Inflammatory macrophage treated with lipopolysaccharide for 1 hour (primary cell): ENCODE measurements around the gene CHN2.
A peak's percentile ranks its signal among the peaks of the same experiment; 100 is the strongest.

Experiments
- DNase-seq, 2 donors: peaks; one replicate each; pipeline ENCODE4 v3.0.0-alpha.2; 2020 to 2022

Gene CHN2

GRCh38 chr7:29229066-29229465 lies 34.5 kb downstream of the CHN2 start:
- no peak for DNase-seq

GRCh38 chr7:29229946-29230345 lies 35.4 kb downstream of the CHN2 start:
- DNase-seq, result no peak

DNA sequence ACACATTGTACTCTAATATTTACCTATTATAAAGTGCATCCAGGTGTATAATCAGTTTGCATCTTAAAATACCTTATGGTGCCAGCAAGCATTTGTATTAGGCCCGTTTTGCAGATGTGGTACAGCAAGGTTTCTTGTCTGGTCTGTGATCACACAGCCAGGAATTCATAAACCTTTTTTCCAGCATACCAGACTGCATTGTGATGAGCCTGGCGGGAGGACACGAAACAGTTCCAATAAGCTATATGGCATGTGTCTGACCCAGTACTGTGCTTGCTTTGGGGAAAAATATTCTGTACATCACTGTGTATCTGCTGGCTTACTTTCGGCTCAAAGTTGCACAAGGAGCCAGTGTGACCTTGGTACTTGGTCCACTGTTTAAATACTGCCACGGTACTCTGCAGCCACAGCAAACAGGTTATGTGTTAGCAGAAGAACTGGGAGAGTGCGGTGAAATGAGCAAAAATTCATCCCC lies 36.3 kb downstream of the CHN2 start:
- DNase-seq, result no peak

DNA sequence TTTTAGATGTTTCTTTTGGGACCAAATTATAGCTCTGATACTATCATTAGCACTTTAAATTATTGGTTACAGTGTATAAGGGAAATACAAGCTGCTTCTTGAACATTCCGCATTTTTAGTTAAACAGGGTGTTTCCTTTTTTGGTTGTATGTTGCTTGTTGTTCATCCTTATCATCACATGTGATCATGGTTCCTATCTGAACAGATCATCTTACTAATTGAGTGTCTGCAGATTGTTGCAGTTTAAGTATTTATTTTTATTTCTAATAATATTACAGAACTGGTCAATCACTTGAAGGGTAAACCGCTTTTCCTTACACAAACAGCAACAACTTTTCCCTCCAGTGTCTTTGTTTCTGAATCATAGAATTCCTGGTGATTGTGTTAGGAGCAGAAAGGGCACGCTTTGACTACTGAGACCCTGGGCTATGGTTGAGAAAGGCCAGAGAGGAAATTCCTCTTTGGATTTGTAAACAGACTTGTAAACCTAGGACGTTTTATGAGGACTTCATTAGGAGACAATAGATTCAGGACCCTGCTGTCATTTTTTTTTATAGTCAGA lies 37.2 kb downstream of the CHN2 start:
- no peak for DNase-seq

DNA sequence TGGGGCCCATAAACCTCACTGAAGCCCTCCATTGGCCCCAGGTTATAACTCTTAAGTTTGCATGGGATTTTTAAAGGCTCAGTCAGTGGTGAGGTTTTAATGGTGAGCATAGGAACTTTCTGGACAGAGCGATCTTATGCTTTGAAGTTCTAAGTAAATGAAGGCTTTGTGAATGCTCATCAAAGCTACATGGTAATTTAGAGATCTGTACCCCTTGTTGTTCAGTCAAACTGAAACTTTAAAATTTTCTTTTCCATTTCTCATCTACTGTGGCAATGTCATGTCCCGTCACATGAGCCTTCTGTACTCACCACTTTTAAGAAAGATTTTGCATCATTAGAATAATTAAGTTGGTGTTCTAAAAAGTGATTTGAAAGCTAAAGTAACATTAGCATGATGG lies 39.9 kb downstream of the CHN2 start:
- no peak for DNase-seq

DNA sequence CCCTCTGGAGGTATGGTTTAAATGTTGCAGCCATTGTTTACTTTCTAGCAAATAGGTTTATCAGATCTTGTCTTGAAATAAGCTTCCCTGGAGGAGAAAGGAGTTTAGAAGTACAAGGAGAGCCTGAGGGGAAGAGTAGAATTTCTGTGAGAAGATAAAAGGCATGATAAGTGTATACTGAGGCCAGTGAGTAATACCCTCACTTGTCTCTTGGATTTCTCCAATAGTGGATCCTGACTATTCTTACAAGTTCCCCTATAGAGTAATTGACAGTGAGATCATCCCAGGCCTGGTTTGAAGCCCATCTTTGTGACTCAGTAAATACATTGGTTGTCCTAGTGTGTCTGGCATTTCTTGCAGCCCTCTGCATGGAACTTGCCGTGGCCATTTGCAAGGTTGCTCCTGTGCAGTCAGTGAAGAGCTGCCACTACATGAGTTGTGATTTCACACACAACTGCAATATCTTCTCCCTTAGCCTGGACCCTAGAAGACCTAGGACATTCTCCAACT lies 41.6 kb downstream of the CHN2 start:
- DNase-seq, result no peak

DNA sequence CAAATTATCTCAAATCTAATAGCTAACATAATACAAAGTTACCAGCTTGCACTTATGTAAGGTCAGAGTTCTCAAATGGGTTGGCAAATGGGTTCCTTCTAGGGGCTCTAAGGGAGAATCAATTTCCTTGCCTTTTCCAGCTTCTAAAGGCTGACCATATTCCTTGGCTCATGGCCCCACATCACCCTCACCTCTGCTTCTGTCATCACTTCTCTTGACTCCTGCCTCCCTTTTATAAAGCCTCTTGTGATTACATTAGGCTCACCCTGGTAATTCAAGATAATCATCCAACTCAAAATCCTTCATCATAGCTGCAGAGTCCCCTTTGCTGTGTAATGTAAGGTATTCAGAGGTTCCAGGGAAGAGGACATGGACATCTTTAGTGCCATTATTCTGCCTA lies 42.1 kb downstream of the CHN2 start:
- no peak for DNase-seq

DNA sequence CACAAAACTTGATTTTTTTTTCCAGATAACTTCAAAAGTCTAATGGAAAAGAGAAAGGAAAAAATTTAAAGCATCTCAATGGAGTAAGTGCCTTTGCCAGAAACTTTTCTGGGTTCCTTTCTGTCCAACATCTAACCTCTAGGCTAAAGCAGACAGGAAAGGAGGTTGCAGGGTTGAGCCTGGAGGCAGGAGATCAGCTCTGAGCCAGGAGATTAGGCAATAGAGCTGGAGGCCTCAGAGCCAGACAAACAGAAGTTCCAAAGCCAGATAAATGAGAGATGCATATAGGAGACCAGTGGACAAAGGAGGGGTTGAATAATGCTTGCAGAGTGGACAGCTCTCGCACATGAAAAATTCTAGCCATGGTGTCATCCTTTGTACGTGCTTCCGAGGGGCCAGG lies 42.9 kb downstream of the CHN2 start:
- DNase-seq, result no peak

DNA sequence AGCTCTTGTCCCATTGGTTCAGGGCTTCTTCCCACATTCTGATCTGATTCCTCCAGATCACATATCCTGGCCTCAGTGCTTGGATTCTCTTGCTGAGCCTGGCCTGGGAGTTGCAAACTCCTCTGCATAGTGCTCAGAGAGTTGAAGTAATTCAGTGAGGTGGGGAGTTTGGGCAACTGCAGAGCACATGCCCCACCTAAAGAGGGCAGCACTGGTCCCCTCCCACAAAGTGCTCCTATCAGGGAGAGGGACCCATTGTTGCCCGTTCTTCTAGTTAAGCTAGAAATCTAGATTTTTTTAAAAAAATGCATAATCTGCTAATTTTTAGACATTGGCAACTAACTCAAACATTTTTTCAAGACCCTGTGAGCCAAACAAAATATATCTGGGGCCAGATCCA lies 45.1 kb downstream of the CHN2 start:
- DNase-seq, result peak; percentile 8 to 48

DNA sequence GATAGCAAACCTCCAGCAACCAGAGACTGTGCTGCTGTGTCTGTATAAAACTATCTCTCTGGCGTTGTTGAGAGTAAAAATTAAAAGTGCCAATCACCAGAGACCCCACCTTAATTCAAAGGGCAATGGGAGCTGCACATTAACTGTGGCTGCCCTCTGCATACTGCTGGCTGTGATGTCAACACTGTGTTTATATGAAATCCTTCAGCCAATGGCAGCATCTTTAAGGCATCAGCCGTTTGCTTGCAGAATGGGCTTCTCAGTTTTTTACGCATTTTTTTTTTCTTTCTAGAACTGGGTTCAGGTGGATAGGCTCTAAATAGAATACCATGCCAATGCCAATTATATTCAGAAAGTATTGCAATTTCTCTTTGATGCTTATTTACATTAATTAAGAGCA lies 47.7 kb downstream of the CHN2 start:
- no peak for DNase-seq

GRCh38 chr7:29243910-29244655 lies 49.5 kb downstream of the CHN2 start:
- peak; percentile 23 to 27 for DNase-seq

- peak; percentile 5 to 6 for DNase-seq
Observed at GRCh38 chr7:29247224-29247962, 52.8 kb downstream of the CHN2 start.

- no peak for DNase-seq
Observed at GRCh38 chr7:29247963-29248236, 53.3 kb downstream of the CHN2 start.

DNA sequence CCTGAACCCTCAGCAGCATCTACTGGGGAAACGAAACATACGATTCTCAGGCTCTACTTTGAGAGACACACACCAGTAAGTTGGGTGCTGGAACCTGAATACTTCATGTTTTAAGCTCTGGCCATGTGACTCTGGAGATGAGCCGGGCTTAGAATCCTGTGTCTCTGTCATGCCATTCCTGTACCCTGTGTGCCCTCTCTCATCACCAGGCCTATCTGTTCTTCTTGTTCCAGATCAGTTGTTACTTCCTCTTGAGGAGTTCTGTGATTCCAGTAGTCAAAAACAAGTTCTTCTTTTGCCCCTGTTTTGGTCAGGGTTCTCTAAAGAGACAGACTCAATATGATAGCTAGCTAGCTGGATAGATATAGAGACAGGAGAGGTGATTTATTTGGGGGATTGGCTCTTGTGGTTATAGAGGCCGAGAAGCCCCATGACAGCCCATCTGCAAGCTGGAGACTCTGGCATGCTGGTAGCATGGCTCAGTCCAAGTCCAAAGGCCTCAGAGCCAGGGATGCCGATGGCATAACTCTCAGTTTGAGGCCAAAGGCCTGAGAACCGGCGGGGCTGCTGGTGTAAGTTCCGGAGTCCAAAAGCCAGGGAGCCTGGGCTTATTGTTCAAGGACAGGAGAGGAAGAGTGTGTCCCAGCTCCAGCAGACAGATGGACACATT lies 54.3 kb downstream of the CHN2 start:
- peak; percentile 26 to 40 for DNase-seq

DNA sequence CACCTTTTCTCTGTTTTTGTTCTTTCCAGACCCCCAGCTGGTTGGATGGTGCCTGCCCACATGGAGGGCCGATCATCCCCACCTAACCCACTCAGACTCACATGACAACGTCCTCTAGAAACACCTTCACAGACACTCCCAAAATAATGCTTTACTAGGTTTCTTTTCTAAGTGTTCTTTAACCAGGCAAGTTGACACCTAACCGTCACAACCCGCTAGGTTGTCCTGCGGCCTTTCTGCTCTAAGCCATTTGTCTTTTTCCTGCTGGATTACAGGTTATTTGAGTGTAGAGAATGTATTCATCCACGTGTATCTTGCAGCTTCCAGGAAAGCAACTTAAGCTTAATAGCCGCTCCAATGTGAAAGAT lies 54.8 kb downstream of the CHN2 start:
- no peak for DNase-seq

GRCh38 chr7:29249860-29250259 lies 55.3 kb downstream of the CHN2 start:
- DNase-seq, result no peak

GRCh38 chr7:29253225-29253624 lies 58.6 kb downstream of the CHN2 start:
- DNase-seq, result no peak

DNA sequence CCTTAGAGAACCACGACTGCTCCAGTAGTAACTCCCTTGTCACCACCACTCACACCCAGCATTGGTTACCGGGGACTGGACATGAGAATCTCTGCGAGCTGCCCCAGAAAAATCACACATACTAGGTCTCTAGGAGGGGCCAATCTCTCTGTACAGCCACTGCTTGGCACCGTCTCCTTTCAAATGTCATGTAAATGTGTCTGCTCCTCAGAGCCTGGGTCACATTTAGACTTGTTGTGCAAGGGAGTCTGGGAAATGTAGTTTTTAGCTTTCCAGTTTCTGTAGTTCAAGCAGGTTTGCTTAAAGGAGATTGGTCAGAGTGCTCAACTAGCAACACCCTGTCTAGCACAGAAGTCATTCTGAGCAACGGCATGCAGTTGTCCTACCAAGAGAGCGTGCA lies 60.0 kb downstream of the CHN2 start:
- no peak for DNase-seq

- no peak for DNase-seq
Observed at GRCh38 chr7:29255199-29255878, 60.8 kb downstream of the CHN2 start.

DNA sequence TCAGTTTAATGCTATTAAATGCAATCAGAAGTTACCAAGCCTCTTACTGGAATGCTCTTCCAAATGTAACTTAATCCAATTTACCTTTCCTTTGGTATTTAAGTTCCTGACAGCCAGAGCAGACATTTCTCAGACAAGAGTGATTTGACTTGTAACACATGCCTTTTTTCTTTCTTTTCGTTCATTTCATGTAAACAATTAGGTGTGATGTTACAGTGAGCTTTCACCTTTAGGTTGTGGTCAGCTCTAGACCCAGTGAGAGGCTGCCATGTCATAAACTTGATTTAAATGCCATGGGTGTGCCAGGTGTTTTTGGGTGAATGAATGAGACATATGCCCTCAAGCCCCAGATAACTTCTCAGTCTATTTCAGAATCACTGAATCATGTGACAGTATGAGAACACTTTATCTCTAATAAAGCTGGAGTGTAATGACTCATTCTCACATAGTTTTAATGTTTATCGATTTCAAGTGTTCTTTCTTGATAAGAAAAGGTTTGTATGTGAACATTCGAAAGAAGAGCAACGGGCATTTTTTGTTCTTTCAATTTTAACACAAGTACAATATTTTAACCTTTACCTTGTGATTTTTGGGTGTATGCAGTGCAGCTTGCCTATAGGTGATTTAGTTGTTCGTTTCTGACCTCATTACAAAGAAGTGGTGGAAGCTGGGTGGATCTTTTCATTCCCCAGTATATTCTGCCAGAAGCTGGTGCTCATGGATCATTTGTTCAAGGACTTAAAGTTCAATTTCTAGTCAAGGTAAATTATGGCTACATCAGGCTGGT lies 61.5 kb downstream of the CHN2 start:
- DNase-seq, result no peak

DNA sequence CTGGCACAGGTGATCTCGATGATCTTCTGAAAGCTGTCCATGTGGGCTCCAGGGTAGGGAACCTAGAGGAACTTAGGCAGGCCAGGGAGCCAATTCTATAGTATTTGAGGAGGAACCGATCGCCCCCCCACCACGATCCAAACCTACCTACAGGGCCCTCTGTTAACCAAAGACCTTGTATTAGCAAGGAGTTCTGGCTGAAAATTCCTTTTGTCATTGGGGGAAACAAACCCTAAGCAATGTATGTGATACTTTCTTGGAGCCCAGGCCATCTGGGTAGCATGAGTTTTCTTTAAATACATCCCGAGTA lies 62.1 kb downstream of the CHN2 start:
- DNase-seq, result no peak

GRCh38 chr7:29258951-29259350 lies 64.4 kb downstream of the CHN2 start:
- no peak for DNase-seq
